Osteocyte (in vitro differentiated cells): ENCODE data around the gene REPIN1. TPM values are rescaled to one million over a fixed set of nuclear protein-coding genes. Genes with fewer than 3 reads are reported as not detected.
A peak's percentile ranks its signal among the peaks of the same experiment; 100 is the strongest.
"Not testable (repeated sequence)": the region's sequence is repeated elsewhere in the genome, so short reads cannot be mapped to it uniquely, and the experiment has no call there.

Experiments used
- DNase-seq: peaks from one replicate; pipeline ENCODE4 v3.0.0; 2021; ENCODE audit warnings: mixed read lengths; ENCODE audit not compliant: unreplicated experiment; ENCODE audit errors: extremely low spot score
- H3K27ac Mint-ChIP-seq: one replicate; pipeline ENCODE4 v1.8.0; 2021; ENCODE audit warnings: mild to moderate bottlenecking, mixed read lengths; ENCODE audit not compliant: unreplicated experiment
- H3K27me3 Mint-ChIP-seq: one replicate; pipeline ENCODE4 v1.8.0; 2021; ENCODE audit warnings: mixed read lengths; ENCODE audit not compliant: unreplicated experiment
- H3K36me3 Mint-ChIP-seq: one replicate; pipeline ENCODE4 v1.8.0; 2021; ENCODE audit warnings: mixed read lengths; ENCODE audit not compliant: unreplicated experiment
- H3K4me1 Mint-ChIP-seq: one replicate; pipeline ENCODE4 v1.8.0; 2021; ENCODE audit warnings: mixed read lengths; ENCODE audit not compliant: unreplicated experiment
- H3K4me3 Mint-ChIP-seq: one replicate; pipeline ENCODE4 v1.8.0; 2021; ENCODE audit warnings: mild to moderate bottlenecking, moderate library complexity, mixed read lengths; ENCODE audit not compliant: unreplicated experiment
- H3K9me3 Mint-ChIP-seq: one replicate; pipeline ENCODE4 v1.8.0; 2021; ENCODE audit warnings: mixed read lengths; ENCODE audit not compliant: unreplicated experiment
- CTCF ChIP-seq: fragments of 200-600 bp; sonication (generic); IDR thresholded peaks from 2 replicates; pipeline ENCODE4 v1.5.0; 2021; ENCODE audit warnings: antibody characterized with exemption, mild to moderate bottlenecking, moderate library complexity
- total RNA-seq: library from RNA; stranded (reverse); gene quantifications from 2 replicates; pipeline ENCODE4 v1.2.1, GENCODE V29; 2021

REPIN1 gene
- total RNA-seq, 1 donor from 2014 or later = 66.3 TPM

GRCh38 chr7:150382123-150382843, 13.7 kb downstream of the REPIN1 start:
- H3K4me1 Mint-ChIP-seq = peaks cover 38% of the 10 kb centered on the region
- H3K27me3 Mint-ChIP-seq = no peaks in the 10 kb centered on the region
- TF ChIP-seq CTCF = no peak
- H3K9me3 Mint-ChIP-seq = no peaks in the 10 kb centered on the region
- DNase-seq = no peak
- H3K36me3 Mint-ChIP-seq = no peaks in the 10 kb centered on the region
- H3K27ac Mint-ChIP-seq = no peak overlapping the region
- H3K4me3 Mint-ChIP-seq = no peak overlapping the region

GRCh38 chr7:150382844-150383225, 14.2 kb downstream of the REPIN1 start:
- no peak for DNase-seq
- no peak for TF ChIP-seq CTCF
- peak overlapping the region; percentile 6 for H3K27ac Mint-ChIP-seq
- H3K9me3 Mint-ChIP-seq = no peaks in the 10 kb centered on the region
- peaks cover 32% of the 10 kb centered on the region for H3K4me1 Mint-ChIP-seq
- no peaks in the 10 kb centered on the region for H3K36me3 Mint-ChIP-seq
- no peak overlapping the region for H3K4me3 Mint-ChIP-seq
- H3K27me3 Mint-ChIP-seq = no peaks in the 10 kb centered on the region

- Mint-ChIP-seq H3K27ac (no peak overlapping the region), H3K4me1 (peaks cover 23% of the 10 kb centered on the region), H3K36me3 (no peaks in the 10 kb centered on the region), H3K4me3 (no peak overlapping the region), H3K27me3 (no peaks in the 10 kb centered on the region), H3K9me3 (no peaks in the 10 kb centered on the region)
- no peak for DNase-seq
- no peak for TF ChIP-seq CTCF
Measured at GRCh38 chr7:150383710-150384397, 15.2 kb downstream of the REPIN1 start.

GRCh38 chr7:150384406-150385301, 16.0 kb downstream of the REPIN1 start:
- Mint-ChIP-seq H3K4me1 (peaks cover 22% of the 10 kb centered on the region), H3K4me3 (no peak overlapping the region), H3K27me3 (no peaks in the 10 kb centered on the region), H3K36me3 (no peaks in the 10 kb centered on the region), H3K9me3 (no peaks in the 10 kb centered on the region), H3K27ac (no peak overlapping the region)
- no peak for TF ChIP-seq CTCF
- DNase-seq = no peak

GRCh38 chr7:150385302-150385723, 16.7 kb downstream of the REPIN1 start:
- Mint-ChIP-seq H3K27ac (no peak overlapping the region), H3K4me1 (peaks cover 15% of the 10 kb centered on the region), H3K9me3 (no peaks in the 10 kb centered on the region), H3K36me3 (no peaks in the 10 kb centered on the region), H3K4me3 (no peak overlapping the region), H3K27me3 (no peaks in the 10 kb centered on the region)
- no peak for TF ChIP-seq CTCF
- no peak for DNase-seq

- not testable (repeated sequence) for H3K4me3 Mint-ChIP-seq, H3K27ac Mint-ChIP-seq
- H3K4me1 Mint-ChIP-seq = peaks cover 13% of the 10 kb centered on the region
Measured at GRCh38 chr7:150385884-150386283, 17.3 kb downstream of the REPIN1 start.

More at GRCh38 chr7:150385884-150386283, 17.3 kb downstream of the REPIN1 start:
- not testable (repeated sequence) for DNase-seq, H3K9me3 Mint-ChIP-seq, H3K36me3 Mint-ChIP-seq, H3K27me3 Mint-ChIP-seq
